A549 (cell line): ENCODE results near the gene TMEM255B. TPM values are rescaled to one million over a fixed set of nuclear protein-coding genes. Genes with fewer than 3 reads are reported as not detected.

Source experiments
- ATAC-seq, 2 experiments: fragments of 200-7000 bp in 1 of 2; fragments of >200 bp in 1 of 2; cut with Nextera tagmentation in 1 of 2; cut with Tn5 transposase in 1 of 2; 3 replicates each; pipeline versions ENCODE4 v1.8.0 to v1.9.1; 2018 to 2020; ENCODE audit warnings: mild to moderate bottlenecking in 1 of 2, moderate library complexity in 1 of 2
- CTCF ChIA-PET: fragments of 300-600 bp; sonication (Branson Sonifier 250); formaldehyde crosslinking; extraction: SDS; loops from one replicate; lab custom pipeline; 2021; ENCODE audit warnings: antibody characterized with exemption, inconsistent platforms; lab: Yijun Ruan, JAX
- POLR2A ChIA-PET: fragments of 350-600 bp; formaldehyde crosslinking; extraction: SDS; loops from one replicate; lab custom pipeline; 2021; ENCODE audit warnings: antibody characterized with exemption, inconsistent platforms; lab: Yijun Ruan, JAX
- DNase-seq, 2 experiments: peaks; one replicate each; pipeline versions ENCODE4 v3.0.0 to v3.0.0-alpha.2; 2011 to 2016; ENCODE audit warnings: low read depth in 1 of 2, low spot score in 1 of 2
- FAIRE-seq: peaks from 2 replicates; lab custom pipeline; 2011; peaks lifted over from hg19 to GRCh38; lab: Jason Lieb, UNC
- H3K27ac ChIP-seq, 2 experiments: fragments of >200 bp; sonication (Bioruptor Twin); formaldehyde crosslinking; 3 replicates each; pipeline ENCODE4 v1.5.1; 2016 to 2017
- H3K4me1 ChIP-seq: fragments of >200 bp; sonication (Bioruptor Twin); formaldehyde crosslinking; 3 replicates; pipeline ENCODE4 v1.6.1; 2016
- H3K4me2 ChIP-seq: fragments of >200 bp; sonication (Bioruptor Twin); formaldehyde crosslinking; 3 replicates; pipeline ENCODE4 v1.6.1; 2016
- H3K4me3 ChIP-seq: fragments of >200 bp; sonication (Bioruptor Twin); formaldehyde crosslinking; 3 replicates; pipeline ENCODE4 v1.5.1; 2016
- H3K9me3 ChIP-seq: fragments of >200 bp; sonication (Bioruptor Twin); formaldehyde crosslinking; 3 replicates; pipeline ENCODE4 v1.6.1; 2016
- CEBPB ChIP-seq, 2 experiments: fragments of >200 bp in 1 of 2; sonication (Bioruptor Twin) in 1 of 2; formaldehyde crosslinking in 1 of 2; IDR thresholded peaks; 2 replicates each; pipeline ENCODE4 v1.6.1; 2012 to 2016
- EHMT2 ChIP-seq: fragments of 200-600 bp; sonication (generic); IDR thresholded peaks from 2 replicates; pipeline ENCODE4 v1.6.1; 2016; ENCODE audit warnings: antibody characterized with exemption, low read depth, mild to moderate bottlenecking, moderate library complexity
- FOSB ChIP-seq: fragments of 250-450 bp; sonication (Bioruptor Pico); IDR thresholded peaks from 2 replicates; pipeline ENCODE4 v1.5.0; 2020; ENCODE audit warnings: mild to moderate bottlenecking, moderate library complexity
- GATA3 ChIP-seq: IDR thresholded peaks from 2 replicates; pipeline ENCODE4 v1.6.1; 2012; ENCODE audit warnings: borderline replicate concordance
- HOXB13 ChIP-seq: fragments of 250-450 bp; sonication (Bioruptor Pico); IDR thresholded peaks from 2 replicates; pipeline ENCODE4 v1.5.0; 2020; ENCODE audit warnings: low read depth, mild to moderate bottlenecking, moderate library complexity
- MAZ ChIP-seq: fragments of 150-350 bp; IDR thresholded peaks from 2 replicates; pipeline ENCODE4 v1.6.1; 2014; ENCODE audit warnings: antibody characterized with exemption, low read depth, low read length, borderline replicate concordance
- MYC ChIP-seq: IDR thresholded peaks from 2 replicates; pipeline ENCODE4 v1.6.1; 2012; ENCODE audit warnings: mild to moderate bottlenecking, inconsistent platforms, low read length, improper control_type of control experiment, borderline replicate concordance
- NFE2L2 ChIP-seq: fragments of 150-350 bp; conservative IDR thresholded peaks from 2 replicates; pipeline ENCODE4 v1.6.1; 2014; ENCODE audit warnings: low read length
- NR3C1 ChIP-seq: fragments of >200 bp; sonication (Bioruptor Twin); formaldehyde crosslinking; IDR thresholded peaks from 3 replicates; pipeline ENCODE4 v1.6.1; 2017
- RCOR1 ChIP-seq: fragments of 150-350 bp; IDR thresholded peaks from 2 replicates; pipeline ENCODE4 v1.6.1; 2014; ENCODE audit warnings: antibody characterized with exemption, low read length, low read depth
- SMC3 ChIP-seq: fragments of >200 bp; sonication (Bioruptor Twin); formaldehyde crosslinking; IDR thresholded peaks from 3 replicates; pipeline ENCODE4 v1.6.1; 2018; ENCODE audit warnings: inconsistent platforms
- ZC3H11A ChIP-seq: fragments of 450-650 bp; IDR thresholded peaks from 2 replicates; pipeline ENCODE4 v1.6.1; 2014; ENCODE audit warnings: antibody characterized with exemption, mild to moderate bottlenecking
- ZNF302 ChIP-seq: fragments of 250-450 bp; sonication (Bioruptor Pico); IDR thresholded peaks from 2 replicates; pipeline ENCODE4 v1.9.0; 2021; ENCODE audit warnings: inconsistent platforms, mild to moderate bottlenecking, moderate library complexity
- ZSCAN20 ChIP-seq: fragments of 250-450 bp; sonication (Bioruptor Pico); IDR thresholded peaks from 2 replicates; pipeline ENCODE4 v1.8.0; 2022; ENCODE audit warnings: mild to moderate bottlenecking, moderate library complexity
- WGBS: methylation state at CpG from one replicate; pipeline ENCODE4 v1.1.6; 2017; ENCODE audit errors: missing lambda C conversion rate; 5-methylcytosine and 5-hydroxymethylcytosine counted together
- polyA plus RNA-seq, 4 experiments: library from polyadenylated mRNA; depleted of rRNA in 3 of 4; stranded (reverse); fragments of >200 nt; fragmentation: RNase III in 1 of 4; extraction: RNeasy Plus Mini Kit Qiagen cat#74134 plus additional on column Dnase treatment in 1 of 4; gene quantifications; 2 replicates in 3 of 4; 3 replicates in 1 of 4; pipeline ENCODE4 v1.2.3, GENCODE V29; 2011 to 2017
- TF ChIP-seq, protein P1 (sequence below): fragments of 150-350 bp; IDR thresholded peaks from 2 replicates; pipeline ENCODE4 v1.6.1; 2014; ENCODE audit warnings: low read depth, mild to moderate bottlenecking, low read length
- TF ChIP-seq, protein P2 (sequence below): fragments of 200-600 bp; sonication (generic); IDR thresholded peaks from 2 replicates; pipeline ENCODE4 v1.6.1; 2016; ENCODE audit warnings: antibody characterized with exemption, mild to moderate bottlenecking, moderate library complexity
- TF ChIP-seq, protein P3 (sequence below): fragments of 250-450 bp; sonication (Bioruptor Pico); IDR thresholded peaks from 2 replicates; pipeline ENCODE4 v1.5.0; 2020; ENCODE audit warnings: low read depth, mild to moderate bottlenecking, moderate library complexity
- TF ChIP-seq, protein P4 (sequence below): fragments of >200 bp; sonication (Bioruptor Twin); formaldehyde crosslinking; IDR thresholded peaks from 3 replicates; pipeline ENCODE4 v1.6.1; 2016
- TF ChIP-seq, protein P5 (sequence below): IDR thresholded peaks from 2 replicates; pipeline ENCODE4 v1.6.1; 2012

Gene TMEM255B
- polyA plus RNA-seq, 2 of the 4 experiments (the other 2 are of a cell fraction): 0.54 to 1.1 TPM

DNA sequence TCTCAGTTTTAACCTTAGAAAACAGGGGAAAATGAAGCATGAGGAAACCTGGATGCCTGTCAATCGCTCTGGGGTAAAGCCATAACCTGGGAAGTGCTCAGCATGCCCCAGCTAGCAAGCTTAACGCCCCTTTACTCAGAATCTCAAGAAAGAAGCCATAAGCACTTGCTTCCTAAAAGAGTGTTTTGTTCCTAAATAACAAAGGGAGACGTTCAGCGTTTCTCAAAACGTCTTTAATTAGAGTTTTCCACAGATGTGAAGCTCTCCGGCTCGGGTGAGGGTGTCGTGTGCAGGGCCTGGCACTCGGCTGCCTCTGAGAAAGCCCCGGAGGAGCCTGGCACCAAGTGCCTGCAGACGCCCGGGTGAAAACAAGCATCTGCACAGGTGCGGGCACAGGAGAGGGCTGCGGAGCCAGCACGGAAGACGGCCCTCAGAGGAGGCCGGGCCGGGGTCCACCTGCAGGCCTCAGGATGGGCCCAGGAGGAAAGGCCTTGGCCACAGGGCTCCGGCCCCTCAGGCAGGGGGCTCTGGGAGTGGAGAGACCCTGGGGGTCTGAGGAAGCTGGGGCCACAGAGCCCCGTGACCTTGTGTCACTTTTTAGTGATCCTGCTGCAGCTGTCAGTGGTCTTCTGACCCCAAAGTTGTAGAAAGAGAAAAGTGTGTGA, 98.6 kb downstream of the TMEM255B start:
- TF ChIP-seq HOXB13 (no peak), MYC (no peak), EHMT2 (no peak), ZNF302 (CRISPR knock-in tag) (no peak), NFE2L2 (no peak), GATA3 (no peak), RCOR1 (no peak), NR3C1 (no peak), ZSCAN20 (no peak), ZC3H11A (no peak), MAZ (no peak), FOSB (CRISPR knock-in tag) (no peak), SMC3 (no peak), CEBPB (IDR thresholded peaks at IDR 0.05) (no peak)
- TF ChIP-seq, protein P1, sequence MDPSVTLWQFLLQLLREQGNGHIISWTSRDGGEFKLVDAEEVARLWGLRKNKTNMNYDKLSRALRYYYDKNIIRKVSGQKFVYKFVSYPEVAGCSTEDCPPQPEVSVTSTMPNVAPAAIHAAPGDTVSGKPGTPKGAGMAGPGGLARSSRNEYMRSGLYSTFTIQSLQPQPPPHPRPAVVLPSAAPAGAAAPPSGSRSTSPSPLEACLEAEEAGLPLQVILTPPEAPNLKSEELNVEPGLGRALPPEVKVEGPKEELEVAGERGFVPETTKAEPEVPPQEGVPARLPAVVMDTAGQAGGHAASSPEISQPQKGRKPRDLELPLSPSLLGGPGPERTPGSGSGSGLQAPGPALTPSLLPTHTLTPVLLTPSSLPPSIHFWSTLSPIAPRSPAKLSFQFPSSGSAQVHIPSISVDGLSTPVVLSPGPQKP: no peak
- TF ChIP-seq, protein P2, sequence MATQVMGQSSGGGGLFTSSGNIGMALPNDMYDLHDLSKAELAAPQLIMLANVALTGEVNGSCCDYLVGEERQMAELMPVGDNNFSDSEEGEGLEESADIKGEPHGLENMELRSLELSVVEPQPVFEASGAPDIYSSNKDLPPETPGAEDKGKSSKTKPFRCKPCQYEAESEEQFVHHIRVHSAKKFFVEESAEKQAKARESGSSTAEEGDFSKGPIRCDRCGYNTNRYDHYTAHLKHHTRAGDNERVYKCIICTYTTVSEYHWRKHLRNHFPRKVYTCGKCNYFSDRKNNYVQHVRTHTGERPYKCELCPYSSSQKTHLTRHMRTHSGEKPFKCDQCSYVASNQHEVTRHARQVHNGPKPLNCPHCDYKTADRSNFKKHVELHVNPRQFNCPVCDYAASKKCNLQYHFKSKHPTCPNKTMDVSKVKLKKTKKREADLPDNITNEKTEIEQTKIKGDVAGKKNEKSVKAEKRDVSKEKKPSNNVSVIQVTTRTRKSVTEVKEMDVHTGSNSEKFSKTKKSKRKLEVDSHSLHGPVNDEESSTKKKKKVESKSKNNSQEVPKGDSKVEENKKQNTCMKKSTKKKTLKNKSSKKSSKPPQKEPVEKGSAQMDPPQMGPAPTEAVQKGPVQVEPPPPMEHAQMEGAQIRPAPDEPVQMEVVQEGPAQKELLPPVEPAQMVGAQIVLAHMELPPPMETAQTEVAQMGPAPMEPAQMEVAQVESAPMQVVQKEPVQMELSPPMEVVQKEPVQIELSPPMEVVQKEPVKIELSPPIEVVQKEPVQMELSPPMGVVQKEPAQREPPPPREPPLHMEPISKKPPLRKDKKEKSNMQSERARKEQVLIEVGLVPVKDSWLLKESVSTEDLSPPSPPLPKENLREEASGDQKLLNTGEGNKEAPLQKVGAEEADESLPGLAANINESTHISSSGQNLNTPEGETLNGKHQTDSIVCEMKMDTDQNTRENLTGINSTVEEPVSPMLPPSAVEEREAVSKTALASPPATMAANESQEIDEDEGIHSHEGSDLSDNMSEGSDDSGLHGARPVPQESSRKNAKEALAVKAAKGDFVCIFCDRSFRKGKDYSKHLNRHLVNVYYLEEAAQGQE: no peak
- TF ChIP-seq, protein P3, sequence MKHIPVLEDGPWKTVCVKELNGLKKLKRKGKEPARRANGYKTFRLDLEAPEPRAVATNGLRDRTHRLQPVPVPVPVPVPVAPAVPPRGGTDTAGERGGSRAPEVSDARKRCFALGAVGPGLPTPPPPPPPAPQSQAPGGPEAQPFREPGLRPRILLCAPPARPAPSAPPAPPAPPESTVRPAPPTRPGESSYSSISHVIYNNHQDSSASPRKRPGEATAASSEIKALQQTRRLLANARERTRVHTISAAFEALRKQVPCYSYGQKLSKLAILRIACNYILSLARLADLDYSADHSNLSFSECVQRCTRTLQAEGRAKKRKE (CRISPR knock-in tag): no peak
- TF ChIP-seq, protein P4, sequence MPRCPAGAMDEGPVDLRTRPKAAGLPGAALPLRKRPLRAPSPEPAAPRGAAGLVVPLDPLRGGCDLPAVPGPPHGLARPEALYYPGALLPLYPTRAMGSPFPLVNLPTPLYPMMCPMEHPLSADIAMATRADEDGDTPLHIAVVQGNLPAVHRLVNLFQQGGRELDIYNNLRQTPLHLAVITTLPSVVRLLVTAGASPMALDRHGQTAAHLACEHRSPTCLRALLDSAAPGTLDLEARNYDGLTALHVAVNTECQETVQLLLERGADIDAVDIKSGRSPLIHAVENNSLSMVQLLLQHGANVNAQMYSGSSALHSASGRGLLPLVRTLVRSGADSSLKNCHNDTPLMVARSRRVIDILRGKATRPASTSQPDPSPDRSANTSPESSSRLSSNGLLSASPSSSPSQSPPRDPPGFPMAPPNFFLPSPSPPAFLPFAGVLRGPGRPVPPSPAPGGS: no peak
- TF ChIP-seq, protein P5, sequence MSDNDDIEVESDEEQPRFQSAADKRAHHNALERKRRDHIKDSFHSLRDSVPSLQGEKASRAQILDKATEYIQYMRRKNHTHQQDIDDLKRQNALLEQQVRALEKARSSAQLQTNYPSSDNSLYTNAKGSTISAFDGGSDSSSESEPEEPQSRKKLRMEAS: no peak
- CTCF ChIA-PET: interaction anchor here (0.8 kb wide), 1 partner anchor 90 kb away, joined by 3 read pairs; no protein-coding TSS in a partner anchor
- no peaks in the 10 kb centered on the region for H3K9me3 ChIP-seq
- DNase-seq (no peak), FAIRE-seq (no peak), ATAC-seq (no peak)
- WGBS: 84% methylated on average over 15 of the region's 20 CpGs
- H3K4me3 ChIP-seq: no peak overlapping the region
- H3K4me1 ChIP-seq: peaks cover under 1% of the 10 kb centered on the region; the same call in 1 of the 3 replicates
- POLR2A ChIA-PET: no interaction called here
- H3K4me2 ChIP-seq: no peak overlapping the region
- H3K27ac ChIP-seq: no peak overlapping the region
